ENCODE results near the gene SRF. TPM values are rescaled to one million over a fixed set of nuclear protein-coding genes. Genes with fewer than 3 reads are reported as not detected.
"Not testable (repeated sequence)": the region's sequence is repeated elsewhere in the genome, so short reads cannot be mapped to it uniquely, and the experiment has no call there.

SRF gene
- total RNA-seq, 1 experiment from 2014 or later: 25.4 TPM

DNA sequence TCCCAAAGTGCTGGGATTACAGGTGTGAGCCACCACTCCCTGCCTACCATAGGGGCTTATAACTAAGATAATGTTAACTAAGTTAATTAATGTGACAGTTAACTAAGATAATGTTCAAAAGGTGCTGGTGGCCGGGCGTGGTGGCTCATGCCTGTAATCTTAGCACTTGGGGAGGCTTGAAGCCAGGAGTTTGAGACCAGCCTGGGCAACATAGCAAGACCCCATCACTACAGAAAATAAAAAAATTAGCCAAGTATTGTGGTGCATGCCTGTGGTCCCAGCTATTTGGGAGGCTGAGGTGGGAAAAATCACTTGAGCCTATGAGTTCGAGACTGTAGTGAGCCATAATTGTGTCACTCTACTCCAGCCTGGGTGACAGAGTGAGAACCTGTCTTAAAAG lies 32.8 kb upstream of the SRF start:
- no peaks in the 10 kb centered on the region for H4K20me1 ChIP-seq (ENCODE audit: insufficient read depth)
- no peak for TF ChIP-seq EZH2 (IDR thresholded peaks at IDR 0.05; ENCODE audit: low read depth)
- TF ChIP-seq CTCF (conservative IDR thresholded peaks at IDR 0.05): no peak
- DNase-seq: no peak
- no peaks in the 10 kb centered on the region for H3K79me2 ChIP-seq (ENCODE audit: low read depth)
- no peak overlapping the region for H3K27ac ChIP-seq
- H3K4me2 ChIP-seq: no peak overlapping the region
- no peaks in the 10 kb centered on the region for H3K9me2 ChIP-seq (ENCODE audit: insufficient read depth)
- POLR2A ChIA-PET (ENCODE audit: unreplicated experiment): no interaction called here
- H3K27me3 ChIP-seq (ENCODE audit: insufficient read depth, low read depth): no peaks in the 10 kb centered on the region
- no peaks in the 10 kb centered on the region for H3K9me3 ChIP-seq (ENCODE audit: insufficient read depth, low read depth)
- intact Hi-C loops (cut with micrococcal nuclease; ENCODE audit: unreplicated experiment): no loop called here
- H3K4me3 ChIP-seq: no peak overlapping the region
- BruUV-seq (replicated peaks): no TSS peak
- no peak overlapping the region for H2AFZ ChIP-seq
- H3K36me3 ChIP-seq (ENCODE audit: low read depth): no peaks in the 10 kb centered on the region
- H3K4me1 ChIP-seq (replicated peaks; ENCODE audit: insufficient read depth): no peaks in the 10 kb centered on the region
- H3F3A ChIP-seq (ENCODE audit: insufficient read depth, low read depth): peaks cover 6% of the 10 kb centered on the region; the same call in 1 of the 2 replicates
- CTCF ChIA-PET: no interaction called here

GRCh38 chr6:43139973-43140372 lies 31.1 kb upstream of the SRF start:
- H3K79me2 ChIP-seq (ENCODE audit: low read depth); H3K4me2 ChIP-seq; DNase-seq; H3K9me2 ChIP-seq (ENCODE audit: insufficient read depth); H3K9me3 ChIP-seq (ENCODE audit: insufficient read depth, low read depth); H3K4me1 ChIP-seq (replicated peaks; ENCODE audit: insufficient read depth); H4K20me1 ChIP-seq (ENCODE audit: insufficient read depth); H3K27me3 ChIP-seq (ENCODE audit: insufficient read depth, low read depth); H3K27ac ChIP-seq; BruUV-seq (replicated peaks); H3F3A ChIP-seq (ENCODE audit: insufficient read depth, low read depth); CTCF ChIA-PET; H2AFZ ChIP-seq; H3K36me3 ChIP-seq (ENCODE audit: low read depth); H3K4me3 ChIP-seq: not testable (repeated sequence)
- intact Hi-C loops (cut with micrococcal nuclease; ENCODE audit: unreplicated experiment): loop anchor here (5.0 kb wide), 1 partner anchor 128 kb away; the partner anchor contains the start of genes KLHDC3 and MEA1
- POLR2A ChIA-PET (ENCODE audit: unreplicated experiment): interaction anchor here (0.6 kb wide), 1 partner anchor 1226 kb away, joined by 6 read pairs; no protein-coding TSS in a partner anchor

DNA sequence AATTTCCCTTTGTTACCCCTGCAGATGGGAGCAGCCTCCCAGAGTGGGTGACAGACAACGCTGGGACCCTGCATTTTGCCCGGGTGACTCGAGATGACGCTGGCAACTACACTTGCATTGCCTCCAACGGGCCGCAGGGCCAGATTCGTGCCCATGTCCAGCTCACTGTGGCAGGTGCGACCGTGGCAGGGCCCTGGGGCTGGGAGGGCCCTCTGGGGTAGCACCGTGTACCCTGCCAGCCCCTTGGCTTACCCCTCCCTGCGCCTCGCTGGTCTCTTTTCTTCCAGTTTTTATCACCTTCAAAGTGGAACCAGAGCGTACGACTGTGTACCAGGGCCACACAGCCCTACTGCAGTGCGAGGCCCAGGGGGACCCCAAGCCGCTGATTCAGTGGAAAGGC lies 29.4 kb upstream of the SRF start:
- no peaks in the 10 kb centered on the region for H3K9me3 ChIP-seq (ENCODE audit: insufficient read depth, low read depth)
- intact Hi-C loops (cut with micrococcal nuclease; ENCODE audit: unreplicated experiment): loop anchor here (5.0 kb wide), 1 partner anchor 129 kb away; the partner anchor contains the start of genes KLHDC3 and MEA1
- BruUV-seq (replicated peaks): no TSS peak

More for the DNA sequence above, 29.4 kb upstream of the SRF start:
- no peak overlapping the region for H3K4me3 ChIP-seq
- H3K9me2 ChIP-seq (ENCODE audit: insufficient read depth): no peaks in the 10 kb centered on the region
- DNase-seq: no peak
- H3K4me2 ChIP-seq: no peak overlapping the region
- POLR2A ChIA-PET (ENCODE audit: unreplicated experiment): no interaction called here
- no peaks in the 10 kb centered on the region for H3K36me3 ChIP-seq (ENCODE audit: low read depth)
- H3K79me2 ChIP-seq (ENCODE audit: low read depth): no peaks in the 10 kb centered on the region
- no peaks in the 10 kb centered on the region for H4K20me1 ChIP-seq (ENCODE audit: insufficient read depth)
- H3K27ac ChIP-seq: no peak overlapping the region
- H2AFZ ChIP-seq: no peak overlapping the region
- H3F3A ChIP-seq (ENCODE audit: insufficient read depth, low read depth): peaks cover 6% of the 10 kb centered on the region; the same call in 1 of the 2 replicates
- CTCF ChIA-PET: no interaction called here
- H3K27me3 ChIP-seq (ENCODE audit: insufficient read depth, low read depth): no peaks in the 10 kb centered on the region
- no peaks in the 10 kb centered on the region for H3K4me1 ChIP-seq (replicated peaks; ENCODE audit: insufficient read depth)
- no peak for TF ChIP-seq CTCF (conservative IDR thresholded peaks at IDR 0.05)
